Measurements from ENCODE around the gene AFM. TPM values are rescaled to one million over a fixed set of nuclear protein-coding genes. Genes with fewer than 3 reads are reported as not detected.
A peak's percentile ranks its signal among the peaks of the same experiment; 100 is the strongest.

Gene AFM
- total and polyA plus RNA-seq, 10 of the 15 experiments (the other 5 are each of a cell fraction or from before 2014, with no cell fraction given), result not detected

GRCh38 chr4:73538162-73538561 is 56.6 kb downstream of the AFM start (continued):
- TF ChIP-seq TCF3 (IDR thresholded peaks at IDR 0.05; ENCODE audit: borderline replicate concordance, insufficient read depth, low read depth, low read length), result no peak
- TF ChIP-seq STAT1 (conservative IDR thresholded peaks at IDR 0.05), result no peak
- no peak for TF ChIP-seq POLR2AphosphoS2 (IDR thresholded peaks at IDR 0.05; ENCODE audit: low read depth, low read length)
- no peak for TF ChIP-seq ZNF622 (IDR thresholded peaks at IDR 0.05)
- TF ChIP-seq GABPA (IDR thresholded peaks at IDR 0.05; ENCODE audit: low read depth), result no peak
- TF ChIP-seq ESRRA (IDR thresholded peaks at IDR 0.05; ENCODE audit: low read length), result no peak
- no peak for TF ChIP-seq USF1 (IDR thresholded peaks at IDR 0.05; ENCODE audit: borderline replicate concordance, extremely low read length, insufficient read depth, low read depth, low read length)
- TF ChIP-seq NRF1 (conservative IDR thresholded peaks at IDR 0.05; ENCODE audit: low read depth, low read length), result no peak
- no peak for TF ChIP-seq ZNF274 (IDR thresholded peaks at IDR 0.05; ENCODE audit: insufficient read depth, insufficient read length)
- TF ChIP-seq SUPT20H (IDR thresholded peaks at IDR 0.05; ENCODE audit: borderline replicate concordance, control insufficient read depth, low read depth, low read length), result no peak
- TF ChIP-seq EED (IDR thresholded peaks at IDR 0.05; ENCODE audit: low read depth), result peak; percentile 41; the same call in 1 of the 2 replicates
- TF ChIP-seq HDAC2 (IDR thresholded peaks at IDR 0.05), result no peak
- TF ChIP-seq CREB1 (IDR thresholded peaks at IDR 0.05; ENCODE audit: low read depth), result no peak
- TF ChIP-seq BCL11A (IDR thresholded peaks at IDR 0.05; ENCODE audit: low read depth, low read length), result no peak; the same call in 1 of the 2 replicates
- no peak for TF ChIP-seq YY1 (IDR thresholded peaks at IDR 0.05; ENCODE audit: low read depth, low read length)
- TF ChIP-seq PAX8 (IDR thresholded peaks at IDR 0.05), result no peak
- no peak for TF ChIP-seq POLR2AphosphoS5 (IDR thresholded peaks at IDR 0.05; ENCODE audit: low read length)
- TF ChIP-seq, protein P1, sequence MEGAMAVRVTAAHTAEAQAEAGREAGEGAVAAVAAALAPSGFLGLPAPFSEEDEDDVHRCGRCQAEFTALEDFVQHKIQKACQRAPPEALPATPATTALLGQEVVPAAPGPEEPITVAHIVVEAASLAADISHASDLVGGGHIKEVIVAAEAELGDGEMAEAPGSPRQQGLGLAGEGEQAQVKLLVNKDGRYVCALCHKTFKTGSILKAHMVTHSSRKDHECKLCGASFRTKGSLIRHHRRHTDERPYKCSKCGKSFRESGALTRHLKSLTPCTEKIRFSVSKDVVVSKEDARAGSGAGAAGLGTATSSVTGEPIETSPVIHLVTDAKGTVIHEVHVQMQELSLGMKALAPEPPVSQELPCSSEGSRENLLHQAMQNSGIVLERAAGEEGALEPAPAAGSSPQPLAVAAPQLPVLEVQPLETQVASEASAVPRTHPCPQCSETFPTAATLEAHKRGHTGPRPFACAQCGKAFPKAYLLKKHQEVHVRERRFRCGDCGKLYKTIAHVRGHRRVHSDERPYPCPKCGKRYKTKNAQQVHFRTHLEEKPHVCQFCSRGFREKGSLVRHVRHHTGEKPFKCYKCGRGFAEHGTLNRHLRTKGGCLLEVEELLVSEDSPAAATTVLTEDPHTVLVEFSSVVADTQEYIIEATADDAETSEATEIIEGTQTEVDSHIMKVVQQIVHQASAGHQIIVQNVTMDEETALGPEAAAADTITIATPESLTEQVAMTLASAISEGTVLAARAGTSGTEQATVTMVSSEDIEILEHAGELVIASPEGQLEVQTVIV (IDR thresholded peaks at IDR 0.05; ENCODE audit: borderline replicate concordance, partially characterized antibody), result no peak
- TF ChIP-seq CTCF (IDR thresholded peaks at IDR 0.05 in 2 of 3, conservative IDR thresholded peaks at IDR 0.05 in 1 of 3; ENCODE audit: control insufficient read depth in 2 of 3, extremely low read depth in 1 of 3, insufficient read depth in 1 of 3, low read depth in 3 of 3, low read length in 3 of 3), result no peak
- TF ChIP-seq SREBF2 (IDR thresholded peaks at IDR 0.05; ENCODE audit: low read length), result no peak
- TF ChIP-seq CHD2 (IDR thresholded peaks at IDR 0.05; ENCODE audit: borderline replicate concordance, low read depth, low read length), result no peak
- no peak for TF ChIP-seq MYC (IDR thresholded peaks at IDR 0.05; ENCODE audit: insufficient read depth, insufficient read length, insufficient replicate concordance, low read length, severe bottlenecking)
- peak; percentile 72; the same call in 1 of the 2 replicates for TF ChIP-seq NFIC (IDR thresholded peaks at IDR 0.05; ENCODE audit: low read depth, low read length)
- TF ChIP-seq MTA2 (IDR thresholded peaks at IDR 0.05; ENCODE audit: low read depth), result no peak
- no peak for TF ChIP-seq BCL3 (IDR thresholded peaks at IDR 0.05; ENCODE audit: borderline replicate concordance, insufficient read depth, low read depth, low read length, poor library complexity, severe bottlenecking)
- TF ChIP-seq KLF5 (IDR thresholded peaks at IDR 0.05; ENCODE audit: partially characterized antibody), result no peak
- TF ChIP-seq ASH2L (IDR thresholded peaks at IDR 0.05; ENCODE audit: borderline replicate concordance, low read depth), result no peak
